ENCODE results near the gene NOPCHAP1.

The NOPCHAP1 gene

DNA sequence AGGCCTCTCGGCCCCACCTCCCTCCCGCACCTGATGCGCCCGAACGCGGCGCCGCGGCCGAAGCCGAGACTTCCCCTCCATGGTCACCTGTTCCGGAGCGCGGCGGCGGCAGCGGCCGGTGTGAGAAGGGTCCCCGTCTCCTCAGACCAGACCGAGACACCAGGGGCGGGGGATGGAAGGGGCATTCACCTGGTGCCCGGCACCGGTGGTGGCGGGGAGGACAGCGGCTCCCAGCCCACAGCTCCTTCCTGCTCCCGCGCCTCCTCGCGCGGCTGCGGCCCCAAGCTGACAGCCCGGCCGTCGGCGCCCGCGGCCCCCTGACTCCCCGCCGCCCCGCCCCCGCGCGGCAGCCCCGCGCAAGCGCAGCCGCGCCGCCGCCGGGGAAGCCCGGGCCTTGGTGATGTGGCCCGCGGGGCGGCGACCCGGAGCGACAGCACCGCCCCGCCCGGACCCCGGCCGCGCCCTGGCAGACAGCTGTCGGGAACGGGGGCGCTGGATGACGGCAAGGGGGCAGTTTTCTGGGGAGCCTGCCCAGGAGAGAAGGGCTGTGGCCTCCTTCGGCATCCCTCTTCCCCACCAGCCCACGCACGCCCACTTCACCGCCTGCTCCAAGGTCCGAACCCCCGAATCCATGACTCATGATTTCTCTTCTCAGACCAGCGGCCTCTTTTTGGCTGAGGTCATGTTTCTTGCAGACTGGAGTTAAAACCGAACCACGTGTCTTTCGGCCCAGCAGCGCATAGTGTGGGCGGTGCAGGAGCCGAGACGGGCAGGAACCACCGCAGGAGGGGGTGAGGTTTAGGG, 27.9 kb upstream of the NOPCHAP1 start, which contains the start of gene SLC41A2:
SLC41A2 (minus strand) TSS at position 290 of the 804 bp plus-strand sequence. CDS start 29,763 bp downstream, outside the sequence.
- Histone ChIP-seq H3K4me3 (peak within 1 kb of the TSS; percentile 94), H3K27ac (peak within 1 kb of the TSS; percentile 90 to 93)
- TF ChIP-seq, protein P1, sequence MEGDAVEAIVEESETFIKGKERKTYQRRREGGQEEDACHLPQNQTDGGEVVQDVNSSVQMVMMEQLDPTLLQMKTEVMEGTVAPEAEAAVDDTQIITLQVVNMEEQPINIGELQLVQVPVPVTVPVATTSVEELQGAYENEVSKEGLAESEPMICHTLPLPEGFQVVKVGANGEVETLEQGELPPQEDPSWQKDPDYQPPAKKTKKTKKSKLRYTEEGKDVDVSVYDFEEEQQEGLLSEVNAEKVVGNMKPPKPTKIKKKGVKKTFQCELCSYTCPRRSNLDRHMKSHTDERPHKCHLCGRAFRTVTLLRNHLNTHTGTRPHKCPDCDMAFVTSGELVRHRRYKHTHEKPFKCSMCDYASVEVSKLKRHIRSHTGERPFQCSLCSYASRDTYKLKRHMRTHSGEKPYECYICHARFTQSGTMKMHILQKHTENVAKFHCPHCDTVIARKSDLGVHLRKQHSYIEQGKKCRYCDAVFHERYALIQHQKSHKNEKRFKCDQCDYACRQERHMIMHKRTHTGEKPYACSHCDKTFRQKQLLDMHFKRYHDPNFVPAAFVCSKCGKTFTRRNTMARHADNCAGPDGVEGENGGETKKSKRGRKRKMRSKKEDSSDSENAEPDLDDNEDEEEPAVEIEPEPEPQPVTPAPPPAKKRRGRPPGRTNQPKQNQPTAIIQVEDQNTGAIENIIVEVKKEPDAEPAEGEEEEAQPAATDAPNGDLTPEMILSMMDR (IDR thresholded peaks at IDR 0.05) = no peak
- DNase-seq (ENCODE audit: low spot score) = peak; percentile 89

DNA sequence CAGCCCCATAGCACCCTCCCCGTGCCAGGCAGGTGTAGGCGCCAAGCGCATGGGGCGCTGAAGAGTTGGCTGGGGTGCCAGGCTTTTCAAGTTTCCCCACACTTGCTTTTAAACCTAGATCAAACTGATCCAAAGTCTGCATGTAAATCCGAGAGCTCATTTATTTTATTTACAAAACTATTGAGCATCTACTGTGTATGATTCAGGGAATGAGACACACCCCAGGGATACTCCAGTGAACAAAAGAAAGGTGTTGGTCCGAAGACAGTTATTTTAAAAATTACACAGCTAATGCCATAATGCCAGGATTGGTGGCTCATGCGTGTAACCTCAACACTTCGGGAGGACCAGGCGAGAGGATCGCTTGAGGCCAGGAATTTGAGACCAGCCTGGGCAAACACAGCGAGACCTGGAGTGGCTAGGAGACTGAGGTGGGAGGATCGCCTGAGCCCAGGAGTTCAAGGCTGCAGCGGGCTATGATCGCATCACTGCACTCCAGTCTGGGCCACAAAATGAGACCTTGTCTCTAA, 27.2 kb upstream of the NOPCHAP1 start:
- no peak for DNase-seq (ENCODE audit: low spot score)
- Histone ChIP-seq H3K27ac (peak overlapping the region; percentile 90 to 93), H3K4me3 (peak overlapping the region; percentile 94)
- TF ChIP-seq, protein P1 (IDR thresholded peaks at IDR 0.05) = no peak

DNA sequence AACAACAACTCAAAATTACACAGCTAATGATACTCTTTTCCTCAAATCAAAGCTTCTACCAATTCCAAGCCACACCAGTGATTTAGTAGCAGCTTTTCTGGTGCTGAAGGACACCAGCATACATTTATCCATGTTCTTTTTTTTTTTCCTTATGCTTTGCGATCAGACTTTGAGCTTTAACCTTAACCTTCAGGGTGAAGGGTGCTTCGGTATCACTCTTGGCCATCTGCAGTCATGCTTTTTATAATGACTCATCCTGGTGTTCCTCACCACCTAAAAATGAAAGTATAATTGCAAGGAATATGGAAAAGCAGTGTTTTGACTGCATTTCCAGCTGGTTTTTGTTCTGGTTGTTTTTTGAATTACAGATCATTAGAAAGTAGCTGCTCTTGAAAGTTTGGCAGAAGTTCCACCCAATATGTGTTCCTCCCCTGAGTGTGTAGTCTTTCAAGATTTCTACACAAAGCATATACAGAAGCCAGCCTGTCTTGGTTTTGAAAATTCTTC, 26.7 kb upstream of the NOPCHAP1 start:
- Histone ChIP-seq H3K4me3 (peak overlapping the region; percentile 94), H3K27ac (peak overlapping the region; percentile 90 to 93)
- TF ChIP-seq, protein P1 (IDR thresholded peaks at IDR 0.05) = no peak
- DNase-seq (ENCODE audit: low spot score) = no peak

DNA sequence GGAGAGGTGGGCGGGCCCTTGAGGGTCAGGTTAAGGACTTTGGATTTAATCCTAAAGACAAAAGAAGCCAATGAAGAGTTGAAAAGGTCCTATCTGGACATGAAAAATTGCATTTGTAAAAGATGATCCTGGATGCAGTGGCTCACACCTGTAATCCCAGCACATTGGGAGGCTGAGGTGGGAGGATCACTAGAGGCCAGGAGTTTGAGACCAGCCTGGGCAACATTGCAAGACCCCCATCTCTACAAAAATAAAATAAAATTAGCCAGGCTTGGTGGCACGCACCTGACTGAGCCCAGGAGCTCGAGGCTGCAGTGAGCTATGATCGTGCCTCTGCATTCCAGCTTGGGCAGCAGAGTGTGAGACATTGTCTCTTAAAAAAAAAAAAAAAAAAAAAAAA, 25.7 kb upstream of the NOPCHAP1 start:
- DNase-seq (ENCODE audit: low spot score) = no peak
- no peak overlapping the region for H3K27ac ChIP-seq
- TF ChIP-seq, protein P1 (IDR thresholded peaks at IDR 0.05) = no peak
- no peak overlapping the region for H3K4me3 ChIP-seq

DNA sequence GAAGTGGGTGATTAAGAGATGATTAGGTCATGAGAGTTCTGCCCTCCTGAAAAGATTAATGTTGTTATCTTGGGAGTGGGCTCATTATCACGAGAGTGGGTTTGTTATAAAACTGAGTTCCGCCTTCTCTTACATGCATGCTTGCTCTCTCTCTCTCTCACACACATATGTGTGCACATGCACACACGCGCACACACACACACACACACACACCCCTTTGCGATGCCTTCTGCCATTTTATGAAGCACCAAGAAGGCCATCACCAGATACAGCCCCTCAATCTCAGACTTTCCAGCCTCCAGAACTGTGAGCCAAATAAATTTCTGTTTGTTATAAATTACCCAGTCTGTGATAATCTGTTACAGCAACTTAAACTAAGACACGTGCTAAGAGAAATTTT, 22.4 kb upstream of the NOPCHAP1 start:
- TF ChIP-seq, protein P1 (IDR thresholded peaks at IDR 0.05) = no peak
- Histone ChIP-seq H3K27ac (no peak overlapping the region), H3K4me3 (no peak overlapping the region)
- no peak for DNase-seq (ENCODE audit: low spot score)

DNA sequence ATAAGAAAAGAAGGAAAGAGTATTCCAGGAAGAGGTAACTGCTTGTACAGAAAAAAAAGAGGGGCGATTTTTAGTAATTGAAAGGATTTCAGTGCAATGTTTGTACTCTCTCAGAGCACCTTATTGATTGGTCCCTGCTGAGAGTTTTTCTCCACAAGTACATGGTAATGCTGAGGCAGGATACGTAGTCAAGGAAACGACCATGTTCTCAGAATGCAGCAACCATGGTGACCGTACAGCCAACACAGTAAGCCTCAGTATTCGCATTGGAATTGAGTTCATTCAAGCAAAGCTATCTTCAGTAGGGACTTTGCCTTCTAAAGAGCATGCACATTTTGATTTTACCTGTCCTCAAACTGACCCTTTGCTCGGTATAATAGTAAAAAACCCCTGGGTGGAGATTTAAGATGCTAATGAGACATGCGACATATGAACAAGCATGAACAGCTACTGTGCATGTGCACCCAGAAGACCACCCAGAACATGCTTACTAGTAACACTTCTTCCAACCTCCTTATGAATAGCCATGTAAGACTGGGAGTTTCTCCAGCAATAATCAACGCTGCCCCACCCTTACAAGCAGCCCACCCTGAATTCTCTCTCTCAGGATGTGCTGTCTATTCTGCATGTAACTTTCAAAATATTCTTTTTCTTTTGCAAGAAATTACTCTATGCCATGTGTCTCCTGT, 21.8 kb upstream of the NOPCHAP1 start:
- Histone ChIP-seq H3K27ac (no peak overlapping the region), H3K4me3 (no peak overlapping the region)
- TF ChIP-seq, protein P1 (IDR thresholded peaks at IDR 0.05) = no peak
- DNase-seq (ENCODE audit: low spot score) = no peak

Data from coronary artery (tissue), 2 donors.